ENCODE results near the gene NTMT2.

- TF ChIP-seq, protein P1, sequence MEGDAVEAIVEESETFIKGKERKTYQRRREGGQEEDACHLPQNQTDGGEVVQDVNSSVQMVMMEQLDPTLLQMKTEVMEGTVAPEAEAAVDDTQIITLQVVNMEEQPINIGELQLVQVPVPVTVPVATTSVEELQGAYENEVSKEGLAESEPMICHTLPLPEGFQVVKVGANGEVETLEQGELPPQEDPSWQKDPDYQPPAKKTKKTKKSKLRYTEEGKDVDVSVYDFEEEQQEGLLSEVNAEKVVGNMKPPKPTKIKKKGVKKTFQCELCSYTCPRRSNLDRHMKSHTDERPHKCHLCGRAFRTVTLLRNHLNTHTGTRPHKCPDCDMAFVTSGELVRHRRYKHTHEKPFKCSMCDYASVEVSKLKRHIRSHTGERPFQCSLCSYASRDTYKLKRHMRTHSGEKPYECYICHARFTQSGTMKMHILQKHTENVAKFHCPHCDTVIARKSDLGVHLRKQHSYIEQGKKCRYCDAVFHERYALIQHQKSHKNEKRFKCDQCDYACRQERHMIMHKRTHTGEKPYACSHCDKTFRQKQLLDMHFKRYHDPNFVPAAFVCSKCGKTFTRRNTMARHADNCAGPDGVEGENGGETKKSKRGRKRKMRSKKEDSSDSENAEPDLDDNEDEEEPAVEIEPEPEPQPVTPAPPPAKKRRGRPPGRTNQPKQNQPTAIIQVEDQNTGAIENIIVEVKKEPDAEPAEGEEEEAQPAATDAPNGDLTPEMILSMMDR (IDR thresholded peaks at IDR 0.05), result no peak
- TF ChIP-seq EZH2 (IDR thresholded peaks at IDR 0.05; ENCODE audit: borderline replicate concordance, insufficient read depth, low read depth, low read length, poor library complexity, severe bottlenecking), result no peak
These were observed 48.7 kb downstream of the NTMT2 start for GRCh38 chr1:170194451-170194850.
